GM12892 (cell line): ENCODE data around the gene PLIN4.
A peak's percentile ranks its signal among the peaks of the same experiment; 100 is the strongest.
"Not testable (repeated sequence)": the region's sequence is repeated elsewhere in the genome, so short reads cannot be mapped to it uniquely, and the experiment has no call there.

Source experiments
- DNase-seq: peaks from one replicate; pipeline ENCODE4 v3.0.0; 2011; ENCODE audit not compliant: insufficient read length
- FAIRE-seq: peaks from 2 replicates; lab custom pipeline; 2011; peaks lifted over from hg19 to GRCh38; lab: Jason Lieb, UNC
- POLR2A ChIP-seq: IDR thresholded peaks from 2 replicates; pipeline ENCODE4 v1.6.1; 2011; ENCODE audit warnings: low read depth, low read length, control low read depth
- POLR2AphosphoS5 ChIP-seq: IDR thresholded peaks from 2 replicates; pipeline ENCODE4 v1.6.1; 2011; ENCODE audit warnings: low read depth, low read length, control low read depth
- TAF1 ChIP-seq: IDR thresholded peaks from 2 replicates; pipeline ENCODE4 v1.6.1; 2011; ENCODE audit warnings: low read depth, mild to moderate bottlenecking, control low read depth, low read length, borderline replicate concordance

PLIN4 gene

DNA sequence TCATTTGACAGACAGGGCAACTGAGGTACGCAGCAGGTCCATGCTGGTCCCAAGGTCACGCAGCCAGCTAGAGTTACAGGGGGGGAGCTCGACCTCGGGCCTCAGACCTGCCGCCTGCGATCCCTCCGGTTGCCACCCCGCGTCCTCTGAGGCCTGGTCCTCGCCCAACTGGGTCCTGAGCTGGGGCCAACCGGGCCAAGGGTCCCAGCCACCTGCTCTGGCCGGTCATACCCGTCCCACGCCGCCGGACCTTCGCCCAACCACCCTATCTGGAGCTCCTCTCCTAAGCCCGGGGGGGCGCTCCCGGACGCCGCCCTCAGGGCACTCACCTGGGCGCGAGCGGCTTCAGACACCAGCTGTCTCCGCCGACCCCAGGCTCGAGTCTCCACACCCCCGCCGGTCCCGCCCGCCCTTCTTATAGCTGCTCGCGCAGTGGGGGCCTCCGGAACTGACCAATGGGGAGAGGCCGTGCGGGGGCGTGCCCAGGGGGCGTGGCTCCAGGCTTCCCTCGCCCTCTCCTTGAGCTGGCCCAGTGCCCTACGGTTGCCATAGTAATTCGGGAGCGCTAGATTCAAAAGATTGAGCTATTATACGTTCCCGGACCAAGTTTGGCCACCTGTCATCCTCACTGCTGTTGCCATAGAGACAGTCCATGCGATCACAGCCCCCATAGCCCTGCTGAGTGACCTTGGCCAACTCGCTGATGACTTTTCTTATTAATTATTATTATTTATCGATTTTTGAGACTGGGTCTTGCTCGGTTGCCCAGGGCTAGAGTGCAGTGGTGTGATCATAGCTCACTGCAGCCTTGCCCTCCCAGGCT, 16.8 kb upstream of the PLIN4 start, which contains the start of gene PLIN5:
PLIN5 (minus strand) TSS at position 389 of the 823 bp plus-strand sequence. CDS start 1,150 bp downstream, outside the sequence.
- TF ChIP-seq POLR2A (no peak), POLR2AphosphoS5 (no peak), TAF1 (no peak)
- FAIRE-seq: peak; percentile 70
- DNase-seq: peak; percentile 77

- no peak for FAIRE-seq
- TF ChIP-seq POLR2AphosphoS5: no peak
- TF ChIP-seq TAF1: no peak
- TF ChIP-seq POLR2A: no peak
- no peak for DNase-seq
Observed at GRCh38 chr19:4533835-4534424, 15.6 kb upstream of the PLIN4 start.

- FAIRE-seq (no peak), DNase-seq (no peak)
- TF ChIP-seq POLR2AphosphoS5 (no peak), TAF1 (no peak), POLR2A (no peak)
Observed at GRCh38 chr19:4533334-4533733, 15.0 kb upstream of the PLIN4 start.

- no peak for TF ChIP-seq POLR2AphosphoS5
- TF ChIP-seq TAF1: no peak
- TF ChIP-seq POLR2A: no peak
- no peak for DNase-seq
- no peak for FAIRE-seq
Observed at GRCh38 chr19:4531562-4532165, 13.4 kb upstream of the PLIN4 start.

GRCh38 chr19:4529924-4530522, 11.7 kb upstream of the PLIN4 start:
- no peak for TF ChIP-seq POLR2A
- TF ChIP-seq POLR2AphosphoS5: no peak
- TF ChIP-seq TAF1: no peak
- FAIRE-seq (no peak), DNase-seq (no peak)

DNA sequence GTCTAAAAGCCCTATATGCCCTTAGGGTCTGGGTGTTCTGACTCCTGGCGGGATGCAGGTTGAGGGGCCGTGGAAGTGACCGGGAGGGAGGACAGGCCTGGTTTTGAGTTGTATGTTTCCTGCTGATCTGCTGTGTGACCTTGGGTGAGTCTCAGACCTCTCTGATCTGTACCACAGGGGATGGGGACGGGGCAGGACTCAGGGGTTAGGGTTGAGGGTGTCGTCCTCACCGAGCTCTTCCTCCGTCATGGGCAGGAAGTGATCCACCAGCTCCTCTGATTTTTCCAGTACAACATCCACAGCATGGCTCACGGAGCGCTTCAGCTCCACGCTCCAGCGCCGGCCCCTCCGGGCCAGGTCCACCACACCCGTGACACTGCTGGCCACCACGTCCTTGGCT, 10.6 kb upstream of the PLIN4 start:
- FAIRE-seq: no peak
- TF ChIP-seq POLR2AphosphoS5 (no peak), POLR2A (no peak), TAF1 (no peak)
- no peak for DNase-seq

DNA sequence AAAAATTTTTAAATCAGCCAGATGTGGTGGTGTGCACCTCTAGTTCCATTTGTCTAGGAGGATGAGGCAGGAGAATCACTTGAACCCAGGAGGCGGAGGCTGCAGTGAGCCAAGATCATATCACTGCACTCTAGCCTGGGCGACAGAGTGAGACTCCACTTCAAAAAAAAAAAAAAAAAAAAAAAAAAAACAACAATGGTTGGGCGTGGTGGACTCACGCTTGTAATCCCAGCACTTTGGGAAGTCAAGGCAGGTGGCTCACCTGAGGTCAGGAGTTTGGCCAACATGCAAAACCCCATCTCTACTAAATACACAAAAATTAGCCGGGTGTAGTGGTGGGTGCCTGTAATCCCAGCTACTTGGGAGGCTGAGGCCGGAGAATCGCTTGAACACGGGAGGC, 9.1 kb upstream of the PLIN4 start:
- not testable (repeated sequence) for FAIRE-seq, DNase-seq

GRCh38 chr19:4525563-4526002, 7.3 kb upstream of the PLIN4 start:
- TF ChIP-seq POLR2AphosphoS5 (no peak), POLR2A (no peak), TAF1 (no peak)
- FAIRE-seq (no peak), DNase-seq (no peak)

- no peak for TF ChIP-seq POLR2AphosphoS5
- no peak for TF ChIP-seq POLR2A
- TF ChIP-seq TAF1: no peak
- DNase-seq: peak; percentile 71
- FAIRE-seq: peak; percentile 17
Observed at GRCh38 chr19:4524808-4525562, 6.7 kb upstream of the PLIN4 start.

- peak; percentile 54 for DNase-seq
- TF ChIP-seq TAF1: no peak
- TF ChIP-seq POLR2AphosphoS5: no peak
- no peak for TF ChIP-seq POLR2A
- FAIRE-seq: no peak
Observed at GRCh38 chr19:4523306-4524110, 5.2 kb upstream of the PLIN4 start.
